ENCODE results near the gene SIM2. TPM values are rescaled to one million over a fixed set of nuclear protein-coding genes. Genes with fewer than 3 reads are reported as not detected.

Gene SIM2
- total and polyA plus RNA-seq, 2 experiments from 2014 or later = 0.16 to 0.49 TPM

GRCh38 chr21:36703626-36704280 lies 4.8 kb downstream of the SIM2 start (continued):
- TF ChIP-seq ZNF462 (CRISPR knock-in tag; IDR thresholded peaks at IDR 0.05) (no peak), EZH2 (IDR thresholded peaks at IDR 0.05; ENCODE audit: low read depth, unreplicated experiment) (no peak), REST (IDR thresholded peaks at IDR 0.05; ENCODE audit: unreplicated experiment) (no peak), NANOG (IDR thresholded peaks at IDR 0.05; ENCODE audit: borderline replicate concordance) (no peak), JUNB (IDR thresholded peaks at IDR 0.05; ENCODE audit: unreplicated experiment) (no peak), EZH2phosphoT487 (IDR thresholded peaks at IDR 0.05; ENCODE audit: unreplicated experiment) (no peak), ZNF331 (CRISPR knock-in tag; IDR thresholded peaks at IDR 0.05; ENCODE audit: low read depth) (no peak), STAT1 (IDR thresholded peaks at IDR 0.05; ENCODE audit: unreplicated experiment) (no peak)
